ENCODE measurements around the gene EHF. TPM values are rescaled to one million over a fixed set of nuclear protein-coding genes. Genes with fewer than 3 reads are reported as not detected.

The EHF gene
- total and polyA plus RNA-seq, 2 of the 13 experiments (the other 11 are each of a cell fraction or from before 2014, with no cell fraction given), result 0.04 to 0.46 TPM

GRCh38 chr11:34667810-34668582 lies 47.1 kb downstream of the EHF start (continued):
- TF ChIP-seq FUBP1 (CRISPR knock-in tag; IDR thresholded peaks at IDR 0.05; ENCODE audit: borderline replicate concordance), result no peak
- no peak for TF ChIP-seq KDM5A (IDR thresholded peaks at IDR 0.05; ENCODE audit: borderline replicate concordance, low read length)
- TF ChIP-seq ZMYM4 (CRISPR knock-in tag; IDR thresholded peaks at IDR 0.05), result peak; percentile 77
- no peak; the same call in 1 of the 2 replicates for TF ChIP-seq ZNF747 (CRISPR knock-in tag; IDR thresholded peaks at IDR 0.05; ENCODE audit: borderline replicate concordance)
- no peak for TF ChIP-seq DZIP1 (CRISPR knock-in tag; IDR thresholded peaks at IDR 0.05)
- TF ChIP-seq TAF15 (IDR thresholded peaks at IDR 0.05; ENCODE audit: low read depth, low read length, poor library complexity, severe bottlenecking), result no peak
- no peak for TF ChIP-seq SMARCC2 (IDR thresholded peaks at IDR 0.05)
- TF ChIP-seq NFIC (IDR thresholded peaks at IDR 0.05; ENCODE audit: low read length), result peak; percentile 87; the same call in 1 of the 2 replicates
- TF ChIP-seq TCF7L2 (IDR thresholded peaks at IDR 0.05; ENCODE audit: low read depth, low read length), result no peak
- no peak for TF ChIP-seq MNT (IDR thresholded peaks at IDR 0.05)
- no peak for TF ChIP-seq GPBP1L1 (CRISPR knock-in tag; IDR thresholded peaks at IDR 0.05)
- TF ChIP-seq ZNF276 (CRISPR knock-in tag; IDR thresholded peaks at IDR 0.05; ENCODE audit: low read depth), result no peak
- TF ChIP-seq CCDC6 (CRISPR knock-in tag; IDR thresholded peaks at IDR 0.05), result no peak
- no peak for TF ChIP-seq ZZZ3 (CRISPR knock-in tag; IDR thresholded peaks at IDR 0.05; ENCODE audit: borderline replicate concordance)
- peak; percentile 66; the same call in 1 of the 2 replicates for TF ChIP-seq ZBTB34 (CRISPR knock-in tag; IDR thresholded peaks at IDR 0.05)

Data from HepG2 (cell line).